Natural killer cell (primary cell): Measurements from ENCODE around the gene PTPRN. TPM values are rescaled to one million over a fixed set of nuclear protein-coding genes. Genes with fewer than 3 reads are reported as not detected.
A peak's percentile ranks its signal among the peaks of the same experiment; 100 is the strongest.

Experiments used
- ATAC-seq, 3 donors: fragments of 150-1000 bp in 2 of 3; fragments of 200-7000 bp in 1 of 3; cut with Tn5 transposase; 1 replicate in 1 of 3; 2 replicates in 2 of 3; pipeline ENCODE4 v1.10.0; 2021; ENCODE audit warnings: mild to moderate bottlenecking in 2 of 3, moderate library complexity in 2 of 3
- DNase-seq, 2 donors: peaks; one replicate each; pipeline versions ENCODE4 v3.0.0 to v3.0.0-alpha.2; 2013 to 2021; ENCODE audit warnings: mixed read lengths in 1 of 2
- H3K27ac ChIP-seq: one replicate; pipeline ENCODE4 v1.5.1; 2013; ENCODE audit warnings: mild to moderate bottlenecking, low read length
- H3K27me3 ChIP-seq: one replicate; pipeline ENCODE4 v1.6.1; 2013; ENCODE audit warnings: low read length; ENCODE audit not compliant: control insufficient read depth, insufficient read depth
- H3K36me3 ChIP-seq: one replicate; pipeline ENCODE4 v1.6.1; 2013; ENCODE audit warnings: low read length; ENCODE audit not compliant: control insufficient read depth, insufficient read depth
- H3K4me1 ChIP-seq: one replicate; pipeline ENCODE4 v1.6.1; 2013; ENCODE audit warnings: low read length; ENCODE audit not compliant: control insufficient read depth, insufficient read depth
- H3K4me3 ChIP-seq: one replicate; pipeline ENCODE4 v1.5.1; 2013; ENCODE audit warnings: low read length
- H3K9me3 ChIP-seq: one replicate; pipeline ENCODE4 v1.6.1; 2013; ENCODE audit warnings: low read length; ENCODE audit not compliant: control insufficient read depth, insufficient read depth
- H3K27ac Mint-ChIP-seq, 2 donors: one replicate each; pipeline ENCODE4 v1.8.0; 2022; ENCODE audit warnings: mild to moderate bottlenecking in 2 of 2, mixed read lengths in 2 of 2, moderate library complexity in 1 of 2
- H3K27me3 Mint-ChIP-seq, 2 donors: one replicate each; pipeline ENCODE4 v1.8.0; 2022; ENCODE audit warnings: low read depth in 2 of 2, mixed read lengths in 2 of 2
- H3K36me3 Mint-ChIP-seq: one replicate; pipeline ENCODE4 v1.8.0; 2022; ENCODE audit warnings: mixed read lengths
- H3K4me1 Mint-ChIP-seq, 2 donors: one replicate each; pipeline ENCODE4 v1.8.0; 2022; ENCODE audit warnings: mixed read lengths in 2 of 2
- H3K4me3 Mint-ChIP-seq: one replicate; pipeline ENCODE4 v1.8.0; 2022; ENCODE audit warnings: mild to moderate bottlenecking, moderate library complexity, mixed read lengths
- H3K9me3 Mint-ChIP-seq, 2 donors: one replicate each; pipeline ENCODE4 v1.8.0; 2022; ENCODE audit warnings: mixed read lengths in 2 of 2
- CTCF ChIP-seq: fragments of 200-600 bp; IDR thresholded peaks from one replicate; pipeline ENCODE4 v1.8.0; 2022; ENCODE audit warnings: antibody characterized with exemption
- WGBS: methylation state at CpG from one replicate; pipeline ENCODE4 v1.1.7; 2013; ENCODE audit warnings: missing lambda C conversion rate; ENCODE audit not compliant: insufficient coverage; 5-methylcytosine and 5-hydroxymethylcytosine counted together
- intact Hi-C: fragments of 100-400 bp; cut with micrococcal nuclease; formaldehyde crosslinking; loops from one replicate; pipeline ENCODE4 v1.14.2; 2022
- total RNA-seq, 4 donors: library from RNA; stranded (reverse); fragments of 120-200 nt in 1 of 4; gene quantifications; one replicate each; pipeline versions ENCODE4 v1.2.3 to v1.2.4, GENCODE V29; 2013 to 2022

Gene PTPRN
- total RNA-seq, 3 donors from 2014 or later (not counting 1 experiment from before 2014, with no cell fraction given): 0.23 to 0.35 TPM; not detected in 1

- Mint-ChIP-seq H3K36me3 (no peaks in the 10 kb centered on the region), H3K9me3 (no peaks in the 10 kb centered on the region), H3K27ac (no peak overlapping the region)
Measured at GRCh38 chr2:219304223-219304622, 5.0 kb downstream of the PTPRN start.

GRCh38 chr2:219302412-219302968, 6.7 kb downstream of the PTPRN start:
- no peak overlapping the region for H3K4me3 Mint-ChIP-seq
- Histone ChIP-seq H3K36me3 (no peaks in the 10 kb centered on the region), H3K4me1 (peaks cover 4% of the 10 kb centered on the region), H3K27me3 (peaks cover 14% of the 10 kb centered on the region), H3K27ac (no peak overlapping the region), H3K4me3 (no peak overlapping the region), H3K9me3 (no peaks in the 10 kb centered on the region)
- H3K27me3 Mint-ChIP-seq: peaks cover 31 to 44% of the 10 kb centered on the region in 2 donors
- ATAC-seq: no peak
- H3K36me3 Mint-ChIP-seq: no peaks in the 10 kb centered on the region
- no peak overlapping the region for H3K27ac Mint-ChIP-seq
- no peak for TF ChIP-seq CTCF
- WGBS: 74% methylated on average over 11 of the region's 11 CpGs
- intact Hi-C loops: no loop called here
- H3K4me1 Mint-ChIP-seq: no peaks in the 10 kb centered on the region
- no peaks in the 10 kb centered on the region for H3K9me3 Mint-ChIP-seq
- no peak for DNase-seq

More at GRCh38 chr2:219304223-219304622, 5.0 kb downstream of the PTPRN start:
- no peak overlapping the region for H3K4me3 Mint-ChIP-seq
- ATAC-seq (no peak), DNase-seq (no peak)
- Histone ChIP-seq H3K9me3 (no peaks in the 10 kb centered on the region), H3K27me3 (peaks cover 24% of the 10 kb centered on the region), H3K27ac (no peak overlapping the region), H3K4me3 (no peak overlapping the region), H3K36me3 (no peaks in the 10 kb centered on the region), H3K4me1 (peaks cover 6% of the 10 kb centered on the region)
- 46% methylated on average over 2 of the region's 2 CpGs for WGBS
- intact Hi-C loops: no loop called here
- peaks cover 35 to 49% of the 10 kb centered on the region in 2 donors for H3K27me3 Mint-ChIP-seq
- TF ChIP-seq CTCF: no peak
- H3K4me1 Mint-ChIP-seq: no peaks in the 10 kb centered on the region

GRCh38 chr2:219300022-219300421, 9.2 kb downstream of the PTPRN start:
- Histone ChIP-seq H3K4me3 (no peak overlapping the region), H3K9me3 (no peaks in the 10 kb centered on the region), H3K27me3 (peaks cover 12% of the 10 kb centered on the region), H3K4me1 (peaks cover 8% of the 10 kb centered on the region), H3K27ac (no peak overlapping the region), H3K36me3 (no peaks in the 10 kb centered on the region)
- H3K36me3 Mint-ChIP-seq: no peaks in the 10 kb centered on the region
- peaks cover 0 to 3% of the 10 kb centered on the region in 2 donors for H3K4me1 Mint-ChIP-seq
- no peak for TF ChIP-seq CTCF
- intact Hi-C loops: no loop called here
- peaks cover 22 to 24% of the 10 kb centered on the region in 2 donors for H3K27me3 Mint-ChIP-seq
- no peaks in the 10 kb centered on the region for H3K9me3 Mint-ChIP-seq
- no peak overlapping the region for H3K27ac Mint-ChIP-seq
- no peak overlapping the region for H3K4me3 Mint-ChIP-seq
- 78% methylated on average over 5 of the region's 5 CpGs for WGBS
- DNase-seq: no peak
- no peak for ATAC-seq

- peaks cover 12% of the 10 kb centered on the region for H3K4me1 ChIP-seq
- intact Hi-C loops: no loop called here
- no peak overlapping the region for H3K27ac ChIP-seq
- peak in 1 of 2 donors; percentile 15 for DNase-seq
- TF ChIP-seq CTCF: no peak
- H3K36me3 ChIP-seq: no peaks in the 10 kb centered on the region
- no peaks in the 10 kb centered on the region for H3K9me3 ChIP-seq
- H3K27me3 Mint-ChIP-seq: peaks cover 16 to 19% of the 10 kb centered on the region in 2 donors
- H3K27ac Mint-ChIP-seq: no peak overlapping the region
- no peaks in the 10 kb centered on the region for H3K36me3 Mint-ChIP-seq
- H3K27me3 ChIP-seq: peaks cover 12% of the 10 kb centered on the region
- H3K4me3 Mint-ChIP-seq: no peak overlapping the region
- WGBS: 82% methylated on average over 6 of the region's 6 CpGs
- H3K4me1 Mint-ChIP-seq: peaks cover 2 to 7% of the 10 kb centered on the region in 2 donors
- H3K9me3 Mint-ChIP-seq: no peaks in the 10 kb centered on the region
- no peak overlapping the region for H3K4me3 ChIP-seq
- no peak for ATAC-seq
Measured at GRCh38 chr2:219299372-219299760, 9.8 kb downstream of the PTPRN start.
